ENCODE results near the gene STEAP2. TPM values are rescaled to one million over a fixed set of nuclear protein-coding genes. Genes with fewer than 3 reads are reported as not detected.

The STEAP2 gene
- total and polyA plus RNA-seq, 2 of the 4 experiments (the other 2 are of a cell fraction), result 1.8 to 3.9 TPM

DNA sequence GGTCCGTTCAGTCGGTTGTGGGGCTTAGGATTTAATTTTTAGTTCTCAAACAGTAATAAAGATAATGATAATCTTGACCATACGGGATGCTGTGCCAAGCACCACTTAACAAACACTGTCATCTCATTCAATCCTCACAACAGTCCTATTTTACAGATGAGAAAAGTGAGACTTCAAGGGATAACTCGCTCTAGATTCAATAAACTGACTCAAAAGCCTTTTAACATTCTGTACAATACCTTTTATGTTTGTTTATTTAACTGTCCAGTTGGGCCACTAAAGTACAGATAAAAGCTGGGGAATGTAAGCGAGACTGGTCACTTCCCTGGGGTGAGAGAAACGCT, 33.0 kb downstream of the STEAP2 start:
- no TSS peak for BruUV-seq (replicated peaks)
- peak overlapping the region; percentile 63; the same call in 1 of the 2 replicates for H2BK120ac ChIP-seq (ENCODE audit: low read depth, low read length)
- peak overlapping the region; percentile 92 for H3K4me3 ChIP-seq (ENCODE audit: insufficient read depth, low read depth, low read length)
- no peaks in the 10 kb centered on the region for H4K20me1 ChIP-seq (ENCODE audit: insufficient read depth, low read length)
- H3K18ac ChIP-seq (ENCODE audit: low read depth, low read length), result peak overlapping the region; percentile 72; the same call in 1 of the 2 replicates
- H2AK5ac ChIP-seq (ENCODE audit: low read depth, low read length), result no peak overlapping the region
- H3K9me1 ChIP-seq (ENCODE audit: insufficient read depth, low read length), result no peaks in the 10 kb centered on the region
- ATAC-seq (ENCODE audit: low read depth) (no peak; the same call in 1 of the 2 replicates), DNase-seq (no peak)
- 0 out of 2 replicates have a peak overlapping the region, but pooled peaks have one; percentile 47 for H3K56ac ChIP-seq (ENCODE audit: extremely low read depth, insufficient read depth, low read length)
- WGBS, 2 experiments (ENCODE audit: extremely low coverage in 2 of 2, insufficient read length in 1 of 2), result no CpG with 5 or more reads among the region's 6 CpGs
- H3K36me3 ChIP-seq (ENCODE audit: control insufficient read depth, insufficient read depth, low read length), result no peaks in the 10 kb centered on the region
- H3K4ac ChIP-seq (ENCODE audit: low read depth, low read length), result peak overlapping the region; percentile 85; the same call in 1 of the 2 replicates
- no peak overlapping the region for H2BK15ac ChIP-seq (ENCODE audit: low read depth, low read length)
- no peak overlapping the region; the same call in 1 of the 2 replicates for H3K27ac ChIP-seq (ENCODE audit: insufficient read depth, low read length)
- no peaks in the 10 kb centered on the region for H3K79me1 ChIP-seq (ENCODE audit: low read depth in 1 of 2, low read length in 2 of 2)
- ChIA-PET POLR2A (ENCODE audit: unreplicated experiment) (no interaction called here), CTCF (no interaction called here)
- intact Hi-C loops (cut with micrococcal nuclease), result no loop called here
- peak overlapping the region; percentile 65; the same call in 1 of the 2 replicates for H3K23ac ChIP-seq (ENCODE audit: low read depth, low read length)
- peak overlapping the region; percentile 81 for H3K4me2 ChIP-seq (ENCODE audit: low read depth, low read length)
- no peaks in the 10 kb centered on the region; the same call in none of the 2 replicates for H3K27me3 ChIP-seq (ENCODE audit: control insufficient read depth, insufficient read depth, low read length)
- H3K9ac ChIP-seq (ENCODE audit: low read depth, low read length), result peak overlapping the region; percentile 89
- peak overlapping the region; percentile 87 for H3K14ac ChIP-seq (replicated peaks; ENCODE audit: low read depth, low read length)
- no peak overlapping the region for H2BK20ac ChIP-seq (ENCODE audit: low read depth, low read length)
- H4K5ac ChIP-seq (ENCODE audit: low read depth, low read length), result peak overlapping the region; percentile 82
- H4K91ac ChIP-seq (ENCODE audit: insufficient read depth, low read depth, low read length), result peak overlapping the region; percentile 77; the same call in 1 of the 2 replicates
- H2AFZ ChIP-seq (replicated peaks; ENCODE audit: low read length, poor library complexity), result peak overlapping the region; percentile 100
- TF ChIP-seq MXI1 (IDR thresholded peaks at IDR 0.05; ENCODE audit: borderline replicate concordance, low read depth, low read length) (no peak), NFE2L2 (IDR thresholded peaks at IDR 0.05; ENCODE audit: low read depth, low read length) (no peak), BHLHE40 (IDR thresholded peaks at IDR 0.05; ENCODE audit: low read depth, low read length) (no peak), MAFK (IDR thresholded peaks at IDR 0.05; ENCODE audit: low read depth, low read length) (no peak), POLR2A (IDR thresholded peaks at IDR 0.05; ENCODE audit: low read depth, low read length) (no peak), CHD1 (IDR thresholded peaks at IDR 0.05; ENCODE audit: low read depth, low read length) (no peak), CEBPB (IDR thresholded peaks at IDR 0.05; ENCODE audit: low read depth, low read length) (no peak), RCOR1 (IDR thresholded peaks at IDR 0.05; ENCODE audit: insufficient replicate concordance, low read length) (no peak), MAZ (IDR thresholded peaks at IDR 0.05; ENCODE audit: borderline replicate concordance, low read depth, low read length) (no peak), SMC3 (IDR thresholded peaks at IDR 0.05; ENCODE audit: low read depth, low read length) (no peak), RAD21 (IDR thresholded peaks at IDR 0.05; ENCODE audit: low read length) (no peak)
- TF ChIP-seq, protein P1, sequence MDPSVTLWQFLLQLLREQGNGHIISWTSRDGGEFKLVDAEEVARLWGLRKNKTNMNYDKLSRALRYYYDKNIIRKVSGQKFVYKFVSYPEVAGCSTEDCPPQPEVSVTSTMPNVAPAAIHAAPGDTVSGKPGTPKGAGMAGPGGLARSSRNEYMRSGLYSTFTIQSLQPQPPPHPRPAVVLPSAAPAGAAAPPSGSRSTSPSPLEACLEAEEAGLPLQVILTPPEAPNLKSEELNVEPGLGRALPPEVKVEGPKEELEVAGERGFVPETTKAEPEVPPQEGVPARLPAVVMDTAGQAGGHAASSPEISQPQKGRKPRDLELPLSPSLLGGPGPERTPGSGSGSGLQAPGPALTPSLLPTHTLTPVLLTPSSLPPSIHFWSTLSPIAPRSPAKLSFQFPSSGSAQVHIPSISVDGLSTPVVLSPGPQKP (IDR thresholded peaks at IDR 0.05; ENCODE audit: borderline replicate concordance, low read depth, low read length), result no peak
- TF ChIP-seq, protein P2, sequence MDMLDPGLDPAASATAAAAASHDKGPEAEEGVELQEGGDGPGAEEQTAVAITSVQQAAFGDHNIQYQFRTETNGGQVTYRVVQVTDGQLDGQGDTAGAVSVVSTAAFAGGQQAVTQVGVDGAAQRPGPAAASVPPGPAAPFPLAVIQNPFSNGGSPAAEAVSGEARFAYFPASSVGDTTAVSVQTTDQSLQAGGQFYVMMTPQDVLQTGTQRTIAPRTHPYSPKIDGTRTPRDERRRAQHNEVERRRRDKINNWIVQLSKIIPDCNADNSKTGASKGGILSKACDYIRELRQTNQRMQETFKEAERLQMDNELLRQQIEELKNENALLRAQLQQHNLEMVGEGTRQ (IDR thresholded peaks at IDR 0.05; ENCODE audit: low read depth, low read length), result no peak
- TF ChIP-seq, protein P3, sequence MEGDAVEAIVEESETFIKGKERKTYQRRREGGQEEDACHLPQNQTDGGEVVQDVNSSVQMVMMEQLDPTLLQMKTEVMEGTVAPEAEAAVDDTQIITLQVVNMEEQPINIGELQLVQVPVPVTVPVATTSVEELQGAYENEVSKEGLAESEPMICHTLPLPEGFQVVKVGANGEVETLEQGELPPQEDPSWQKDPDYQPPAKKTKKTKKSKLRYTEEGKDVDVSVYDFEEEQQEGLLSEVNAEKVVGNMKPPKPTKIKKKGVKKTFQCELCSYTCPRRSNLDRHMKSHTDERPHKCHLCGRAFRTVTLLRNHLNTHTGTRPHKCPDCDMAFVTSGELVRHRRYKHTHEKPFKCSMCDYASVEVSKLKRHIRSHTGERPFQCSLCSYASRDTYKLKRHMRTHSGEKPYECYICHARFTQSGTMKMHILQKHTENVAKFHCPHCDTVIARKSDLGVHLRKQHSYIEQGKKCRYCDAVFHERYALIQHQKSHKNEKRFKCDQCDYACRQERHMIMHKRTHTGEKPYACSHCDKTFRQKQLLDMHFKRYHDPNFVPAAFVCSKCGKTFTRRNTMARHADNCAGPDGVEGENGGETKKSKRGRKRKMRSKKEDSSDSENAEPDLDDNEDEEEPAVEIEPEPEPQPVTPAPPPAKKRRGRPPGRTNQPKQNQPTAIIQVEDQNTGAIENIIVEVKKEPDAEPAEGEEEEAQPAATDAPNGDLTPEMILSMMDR (conservative IDR thresholded peaks at IDR 0.05; ENCODE audit: low read depth, low read length), result no peak
- in situ Hi-C loops (cut with MboI; ENCODE audit: low sequenced_read_pairs), result no loop called here
- peak overlapping the region; percentile 71 to 92 for H4K8ac ChIP-seq (ENCODE audit: low read depth in 2 of 2, low read length in 2 of 2)
- no peak overlapping the region for H2BK5ac ChIP-seq (ENCODE audit: low read depth, low read length, poor library complexity, severe bottlenecking)
- dilution Hi-C loops (cut with HindIII; ENCODE audit: low sequenced_read_pairs, unreplicated experiment), result no loop called here
- no peaks in the 10 kb centered on the region for H3K4me1 ChIP-seq (ENCODE audit: control insufficient read depth, insufficient read depth, low read length)
- no peaks in the 10 kb centered on the region for H3K9me3 ChIP-seq (ENCODE audit: control insufficient read depth, insufficient read depth, low read length)
- no peak overlapping the region for H2AK9ac ChIP-seq (replicated peaks; ENCODE audit: low read depth, low read length, poor library complexity)

Data from IMR-90 (cell line).